ENCODE measurements around the gene TBX1. TPM values are rescaled to one million over a fixed set of nuclear protein-coding genes. Genes with fewer than 3 reads are reported as not detected.
"Not testable (repeated sequence)": the region's sequence is repeated elsewhere in the genome, so short reads cannot be mapped to it uniquely, and the experiment has no call there.

The TBX1 gene
- total RNA-seq, 1 donor from 2014 or later: not detected

GRCh38 chr22:19776433-19777031 is 16.0 kb downstream of the TBX1 start:
- DNase-seq (ENCODE audit: low spot score in 2 of 2) (no peak), FAIRE-seq (no peak)

GRCh38 chr22:19777192-19777591 is 16.6 kb downstream of the TBX1 start:
- not testable (repeated sequence) for FAIRE-seq

GRCh38 chr22:19779011-19779421 is 18.4 kb downstream of the TBX1 start:
- DNase-seq (ENCODE audit: low spot score in 2 of 2): no peak
- FAIRE-seq: no peak

More at GRCh38 chr22:19777192-19777591, 16.6 kb downstream of the TBX1 start:
- not testable (repeated sequence) for DNase-seq (ENCODE audit: low spot score in 2 of 2)

GRCh38 chr22:19779685-19780268 is 19.2 kb downstream of the TBX1 start:
- no peak for FAIRE-seq
- DNase-seq (ENCODE audit: low spot score in 2 of 2): no peak

GRCh38 chr22:19782533-19782932 is 22.0 kb downstream of the TBX1 start:
- DNase-seq (ENCODE audit: low spot score in 2 of 2) (no peak), FAIRE-seq (no peak)

GRCh38 chr22:19783586-19784383 is 23.2 kb downstream of the TBX1 start:
- no peak for DNase-seq (ENCODE audit: low spot score in 2 of 2)
- FAIRE-seq: no peak

- FAIRE-seq: no peak
- DNase-seq (ENCODE audit: low spot score in 2 of 2): no peak
These were observed 24.0 kb downstream of the TBX1 start for GRCh38 chr22:19784384-19785175.

- no peak for FAIRE-seq
- DNase-seq (ENCODE audit: low spot score in 2 of 2): no peak
These were observed 25.1 kb downstream of the TBX1 start for GRCh38 chr22:19785461-19786263.

- DNase-seq (ENCODE audit: low spot score in 2 of 2): no peak
- no peak for FAIRE-seq
These were observed 25.6 kb downstream of the TBX1 start for GRCh38 chr22:19786264-19786585.

GRCh38 chr22:19786959-19787848 is 26.6 kb downstream of the TBX1 start:
- no peak for FAIRE-seq
- no peak for DNase-seq (ENCODE audit: low spot score in 2 of 2)

GRCh38 chr22:19787849-19788141 is 27.2 kb downstream of the TBX1 start:
- FAIRE-seq (no peak), DNase-seq (ENCODE audit: low spot score in 2 of 2) (no peak)

GRCh38 chr22:19788661-19789225 is 28.2 kb downstream of the TBX1 start:
- FAIRE-seq: no peak
- DNase-seq (ENCODE audit: low spot score in 2 of 2): no peak

GRCh38 chr22:19789406-19789805 is 28.8 kb downstream of the TBX1 start:
- FAIRE-seq: no peak

GRCh38 chr22:19789828-19790227 is 29.2 kb downstream of the TBX1 start:
- DNase-seq (ENCODE audit: low spot score in 2 of 2) (no peak), FAIRE-seq (no peak)

More at GRCh38 chr22:19789406-19789805, 28.8 kb downstream of the TBX1 start:
- no peak for DNase-seq (ENCODE audit: low spot score in 2 of 2)

- DNase-seq (ENCODE audit: low spot score in 2 of 2) (no peak), FAIRE-seq (no peak)
These were observed 30.7 kb downstream of the TBX1 start for GRCh38 chr22:19791243-19791642.

- FAIRE-seq (no peak), DNase-seq (ENCODE audit: low spot score in 2 of 2) (no peak)
These were observed 31.3 kb downstream of the TBX1 start for GRCh38 chr22:19791894-19792293.

GRCh38 chr22:19792383-19792896 is 31.9 kb downstream of the TBX1 start:
- not testable (repeated sequence) for FAIRE-seq; DNase-seq (ENCODE audit: low spot score in 2 of 2)

GRCh38 chr22:19793161-19793560 is 32.6 kb downstream of the TBX1 start:
- DNase-seq (ENCODE audit: low spot score in 2 of 2) (no peak), FAIRE-seq (no peak)
